ENCODE results near the gene CDK11B.
"Not testable (repeated sequence)": the region's sequence is repeated elsewhere in the genome, so short reads cannot be mapped to it uniquely, and the experiment has no call there.

CDK11B gene

GRCh38 chr1:1658583-1659549 lies at the start of gene CDK11B:
Gene CDK11B (minus strand): TSS chr1:1659004. CDS start chr1:1657485, 1,519 bp downstream.
- peak; percentile 75 to 82 for DNase-seq

- DNase-seq, result not testable (repeated sequence)
Measured at GRCh38 chr1:1707897-1708296, 49.1 kb upstream of the CDK11B start.

GRCh38 chr1:1707241-1707640 lies 48.4 kb upstream of the CDK11B start:
- not testable (repeated sequence) for DNase-seq

GRCh38 chr1:1705623-1706022 lies 46.8 kb upstream of the CDK11B start:
- not testable (repeated sequence) for DNase-seq

GRCh38 chr1:1704284-1704957 lies 45.6 kb upstream of the CDK11B start:
- DNase-seq, result not testable (repeated sequence)

GRCh38 chr1:1703796-1704195 lies 45.0 kb upstream of the CDK11B start:
- DNase-seq, result no peak

- not testable (repeated sequence) for DNase-seq
Measured at GRCh38 chr1:1702506-1702905, 43.7 kb upstream of the CDK11B start.

GRCh38 chr1:1700557-1700956 lies 41.8 kb upstream of the CDK11B start:
- DNase-seq, result not testable (repeated sequence)

GRCh38 chr1:1700067-1700466 lies 41.3 kb upstream of the CDK11B start:
- DNase-seq, result not testable (repeated sequence)

- not testable (repeated sequence) for DNase-seq
Measured at GRCh38 chr1:1699061-1699460, 40.3 kb upstream of the CDK11B start.

- DNase-seq, result not testable (repeated sequence)
Measured at GRCh38 chr1:1697358-1698183, 38.8 kb upstream of the CDK11B start.

- DNase-seq, result not testable (repeated sequence)
Measured at GRCh38 chr1:1696431-1697357, 37.9 kb upstream of the CDK11B start.

GRCh38 chr1:1692714-1693647 lies 34.2 kb upstream of the CDK11B start, which contains the start of gene SLC35E2B:
Gene SLC35E2B (minus strand): TSS chr1:1692795. CDS start chr1:1676699, 16,096 bp downstream.
- peak; percentile 36 to 45 for DNase-seq

GRCh38 chr1:1692324-1692713 lies 33.5 kb upstream of the CDK11B start:
- DNase-seq, result peak; percentile 18 to 22

GRCh38 chr1:1691443-1691842 lies 32.6 kb upstream of the CDK11B start:
- not testable (repeated sequence) for DNase-seq

- DNase-seq, result not testable (repeated sequence)
Measured at GRCh38 chr1:1689526-1689925, 30.7 kb upstream of the CDK11B start.

GRCh38 chr1:1687846-1688245 lies 29.0 kb upstream of the CDK11B start:
- DNase-seq, result no peak

GRCh38 chr1:1684031-1684681 lies 25.4 kb upstream of the CDK11B start:
- DNase-seq, result no peak

GRCh38 chr1:1683104-1683905 lies 24.5 kb upstream of the CDK11B start:
- no peak for DNase-seq
